GM18867 (cell line): Measurements from ENCODE around the gene POLR3H.

Source experiments
- ATAC-seq: cut with Tn5 transposase; IDR thresholded peaks from one replicate; pipeline ENCODE4 v1.9.1; 2021; ENCODE audit warnings: mild to moderate bottlenecking, moderate library complexity; ENCODE audit not compliant: unreplicated experiment

Gene POLR3H

DNA sequence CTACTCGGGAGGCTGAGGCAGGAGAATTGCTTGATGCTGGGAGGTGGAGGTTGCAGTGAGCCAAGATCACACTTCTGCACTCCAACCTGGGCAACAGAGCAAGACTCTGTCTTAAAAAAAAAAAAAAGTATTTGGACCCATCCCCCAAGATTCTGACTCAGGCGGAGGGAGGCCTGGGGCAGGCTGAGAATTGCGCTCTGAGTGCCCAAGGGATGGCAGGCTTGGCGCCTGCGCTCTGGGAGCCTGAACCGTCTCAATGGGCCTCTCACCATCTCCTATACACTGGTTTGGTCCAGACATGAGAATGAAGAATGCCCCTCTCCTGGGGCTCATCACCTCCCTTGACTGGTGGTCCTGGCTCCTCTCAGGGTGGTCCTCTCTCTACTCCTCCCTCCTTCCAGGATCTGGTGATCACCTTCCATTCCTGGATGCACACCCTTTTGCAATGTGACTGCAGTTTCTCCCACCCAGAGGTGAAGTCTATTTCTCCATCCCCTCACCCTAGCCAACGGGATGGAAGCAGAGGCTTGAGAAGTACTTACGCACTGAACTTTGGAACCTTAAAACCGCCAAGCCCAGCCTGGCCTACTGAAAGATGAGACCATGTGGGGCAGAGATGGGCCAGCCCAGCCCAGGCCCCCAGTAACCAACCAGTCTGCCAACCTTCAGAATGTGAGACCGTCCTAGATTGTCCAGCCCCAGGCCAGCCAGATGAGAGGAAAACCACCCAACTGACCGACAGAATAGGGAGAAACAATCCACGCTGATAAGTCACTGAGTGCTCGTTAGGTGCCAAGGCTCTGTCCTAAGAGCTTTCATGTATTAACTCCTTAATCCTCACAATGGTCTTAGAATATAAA is 4.9 kb downstream of the POLR3H start:
- no peak for ATAC-seq

DNA sequence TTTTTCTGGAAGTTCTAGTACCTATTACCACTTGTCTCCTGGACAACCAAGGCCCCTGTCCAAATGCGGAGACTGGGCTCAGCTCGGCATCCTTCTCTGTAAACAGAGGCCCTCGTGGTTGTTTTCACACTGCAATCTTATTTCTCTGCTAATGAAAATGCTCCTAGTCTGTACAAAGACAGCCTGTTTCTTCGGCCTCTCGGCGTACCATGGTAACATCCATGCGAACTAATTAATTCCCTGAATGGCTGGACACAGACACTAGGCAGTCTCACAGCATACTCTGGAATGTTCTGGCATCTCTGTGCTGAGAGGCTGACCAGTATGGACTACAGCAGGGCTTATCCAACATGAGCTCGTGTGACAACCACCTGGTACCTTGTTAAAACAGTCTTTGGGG is 5.7 kb downstream of the POLR3H start:
- ATAC-seq = no peak

DNA sequence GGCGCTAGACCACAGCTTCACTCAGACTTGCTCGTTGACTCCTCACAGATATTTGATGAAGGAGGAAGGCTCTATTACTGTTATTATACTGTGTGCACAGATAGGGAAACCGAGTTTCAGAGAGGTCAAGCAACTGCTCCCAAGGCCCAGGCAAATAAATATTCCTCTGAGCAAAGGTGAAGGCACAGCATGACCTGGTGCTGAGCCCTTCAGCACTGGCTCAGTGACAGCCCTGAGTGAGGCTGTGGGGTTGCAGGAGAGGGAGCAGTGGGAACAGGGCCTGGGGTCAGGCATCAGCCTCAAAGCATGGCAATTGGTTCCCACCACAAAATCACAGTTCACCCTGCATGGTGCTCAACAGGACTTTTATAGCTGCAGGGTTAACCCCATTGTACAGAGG is 7.1 kb downstream of the POLR3H start:
- no peak for ATAC-seq

DNA sequence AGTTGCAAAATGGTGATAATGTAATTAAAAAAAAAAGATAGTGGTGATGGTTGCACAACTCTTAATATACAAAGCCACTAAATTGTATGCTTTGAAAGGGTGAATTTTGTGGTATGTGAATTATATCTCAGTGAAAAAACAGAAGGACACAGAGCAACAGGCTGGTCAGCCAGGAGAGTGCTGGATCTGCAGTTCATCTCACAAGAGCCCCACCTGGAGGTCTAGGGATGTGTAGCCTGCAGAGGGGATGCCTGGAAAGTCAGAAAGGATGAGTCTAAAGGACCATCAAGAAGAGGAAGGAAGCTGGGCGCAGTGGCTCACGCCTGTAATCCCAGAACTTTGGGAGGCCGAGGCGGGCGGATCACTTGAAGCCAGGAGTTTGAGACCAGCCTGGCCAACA is 9.0 kb downstream of the POLR3H start:
- no peak for ATAC-seq

DNA sequence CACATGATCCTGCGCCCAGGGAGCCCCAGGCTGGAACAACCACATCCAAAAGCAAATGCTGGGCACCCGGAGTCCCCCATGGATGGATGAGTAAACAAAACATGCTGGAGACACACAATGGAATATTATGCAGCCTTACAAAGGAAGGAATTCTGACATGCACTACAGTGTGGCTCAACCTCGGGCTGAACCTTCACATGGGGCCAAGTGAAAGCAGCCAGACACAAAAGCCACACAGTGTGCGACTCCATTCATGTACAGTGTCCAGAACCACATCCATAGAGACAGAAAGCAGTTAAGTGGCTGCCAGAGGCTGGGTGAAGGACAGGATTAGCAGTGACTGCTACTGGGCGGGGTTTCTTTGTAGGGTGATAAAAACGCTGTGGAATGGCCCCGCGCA is 10.1 kb downstream of the POLR3H start:
- no peak for ATAC-seq

DNA sequence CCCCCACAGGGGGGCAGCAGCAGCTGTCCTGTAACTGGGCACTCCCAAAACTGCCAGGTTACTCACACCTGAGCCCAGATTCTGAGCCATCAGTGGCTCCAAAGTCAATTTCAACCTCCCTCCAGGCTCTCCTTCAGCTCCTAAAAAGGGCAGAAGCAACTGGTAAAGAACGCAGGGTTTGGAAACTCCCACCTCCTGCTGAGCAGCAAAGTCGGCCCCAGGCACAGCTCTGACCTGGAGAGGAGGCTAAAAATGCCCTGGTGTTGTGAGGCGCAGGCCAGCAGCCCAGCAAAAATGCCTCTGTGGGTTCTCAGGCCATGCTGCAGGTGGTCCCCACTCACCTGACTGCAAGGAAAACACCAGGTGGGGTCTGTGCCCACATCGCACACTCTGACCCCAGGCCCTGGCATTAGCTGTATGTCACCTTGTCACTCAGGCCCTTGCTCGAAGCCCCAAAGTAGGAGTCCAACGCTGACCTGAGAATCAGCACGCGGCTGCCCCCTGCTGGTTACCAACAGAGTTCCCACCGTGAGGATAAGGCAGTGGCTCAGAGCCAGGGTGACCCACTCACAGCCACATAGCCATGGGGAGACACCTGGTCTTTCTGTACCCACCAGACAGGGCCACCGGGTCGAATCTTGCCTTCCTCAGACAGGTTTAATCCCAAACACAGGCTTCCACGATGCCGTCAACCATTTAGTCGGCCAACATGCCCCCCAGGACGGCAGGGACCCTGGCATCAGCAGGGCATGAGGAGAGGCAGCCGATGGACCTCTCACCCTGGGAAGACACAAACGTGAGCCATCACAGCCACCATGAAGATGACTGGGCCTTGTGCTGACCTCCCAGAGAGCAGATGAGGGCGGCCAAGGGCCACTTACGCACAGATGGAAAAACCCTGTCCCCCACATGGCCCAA is 11.1 kb downstream of the POLR3H start:
- no peak for ATAC-seq

DNA sequence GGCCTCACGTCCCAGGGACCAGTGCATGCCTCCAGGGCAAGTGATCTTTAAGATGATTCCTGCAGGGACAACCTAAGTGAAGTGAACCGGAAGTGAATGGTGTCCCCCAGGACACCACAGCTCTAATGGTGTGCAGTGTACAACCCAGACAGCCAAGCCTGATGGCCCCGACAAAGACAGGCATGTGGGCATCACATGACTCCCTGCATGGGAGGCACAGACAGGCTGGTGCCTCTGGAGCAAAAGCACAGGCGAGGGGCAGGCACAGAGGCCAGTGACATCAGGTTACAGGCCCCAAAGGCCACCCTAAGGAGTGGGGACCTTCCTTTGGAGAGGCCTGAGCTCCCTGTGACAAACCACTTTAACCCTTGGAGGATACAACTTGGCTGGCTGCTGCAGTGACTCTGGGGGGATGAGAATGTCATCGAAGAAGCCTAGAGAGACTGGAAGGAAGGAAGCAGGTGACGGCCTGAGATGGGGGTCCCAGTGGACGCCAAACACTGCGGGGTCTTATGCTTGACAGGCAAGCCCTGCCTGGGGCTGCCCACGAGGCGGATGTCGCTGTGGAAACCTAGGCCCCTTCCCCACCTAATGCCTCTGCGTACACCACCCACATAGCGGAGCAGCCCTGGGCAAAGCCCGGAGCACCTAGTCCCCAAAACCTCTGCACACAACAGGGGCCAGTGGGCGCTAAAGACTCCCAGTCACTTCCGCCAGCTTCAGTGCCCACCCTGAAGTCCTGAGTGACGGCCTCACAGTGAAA is 12.4 kb downstream of the POLR3H start:
- no peak for ATAC-seq

DNA sequence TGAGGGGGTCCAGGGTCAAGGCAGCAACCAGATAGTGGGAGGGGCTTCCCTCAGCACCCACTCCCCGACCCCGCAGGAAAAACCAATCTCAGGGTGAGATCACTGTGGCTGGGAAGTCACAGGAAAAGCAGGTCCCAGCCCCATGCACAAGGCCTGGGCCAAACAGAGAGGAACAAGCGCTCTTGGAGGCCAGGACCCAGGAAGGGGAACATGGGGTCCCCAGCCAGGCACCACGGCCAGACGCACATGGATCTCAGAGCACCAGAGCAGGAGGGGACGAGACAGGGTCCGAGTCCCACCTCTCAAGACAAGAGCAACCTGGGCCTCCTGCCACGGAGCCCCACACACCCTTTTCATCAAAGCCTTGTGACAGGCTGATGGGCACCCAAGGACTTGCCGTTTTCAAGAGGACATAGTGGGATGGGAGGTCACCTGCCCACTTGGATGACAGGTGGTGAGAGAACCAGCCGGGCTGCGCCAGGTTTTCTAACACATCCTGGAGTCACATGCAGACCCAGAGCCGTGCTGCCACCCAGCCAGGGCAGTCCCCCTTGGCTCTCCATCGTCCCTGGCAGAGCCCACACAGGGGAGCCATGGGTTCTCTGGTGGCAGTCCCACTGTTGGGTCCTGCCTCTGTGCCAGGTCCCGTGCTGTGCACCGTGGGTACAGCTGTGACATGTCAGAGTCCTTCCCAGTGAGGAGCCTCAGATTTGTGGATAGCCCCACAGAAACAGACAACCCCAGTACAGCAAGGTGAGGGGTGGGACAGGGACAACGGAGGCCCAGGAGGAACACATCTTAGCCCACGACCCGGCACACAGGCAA is 13.2 kb downstream of the POLR3H start:
- ATAC-seq = no peak

DNA sequence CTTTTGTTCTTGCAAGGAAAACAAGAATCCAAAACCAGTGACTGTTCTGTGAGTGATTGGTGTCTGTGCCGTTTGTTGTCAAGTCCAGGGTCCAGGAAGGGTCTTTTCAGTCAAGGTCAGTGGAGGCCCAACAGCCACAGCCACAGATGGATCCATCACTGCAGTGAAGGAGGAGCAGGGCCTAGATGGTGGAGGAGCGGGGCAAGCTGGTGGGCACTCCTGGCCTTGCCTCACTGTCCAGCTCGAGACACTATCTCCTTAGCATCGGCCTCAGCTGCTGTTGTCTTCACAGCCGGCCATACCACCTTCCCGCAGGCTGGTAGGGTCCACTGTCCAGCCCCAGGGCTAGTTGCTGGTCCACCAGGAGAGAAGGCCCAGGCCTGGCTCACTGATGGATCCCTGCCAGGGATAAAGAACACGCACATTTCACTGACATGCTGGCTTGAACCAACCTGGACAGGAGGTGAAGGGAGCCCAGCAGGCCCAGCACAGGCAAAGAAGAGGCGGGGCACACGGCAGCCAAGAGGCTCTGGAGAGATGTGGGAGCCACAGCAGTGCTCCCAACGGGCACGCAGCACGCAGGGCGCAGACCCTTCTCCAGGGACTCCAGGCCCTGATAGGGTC is 15.2 kb downstream of the POLR3H start:
- no peak for ATAC-seq

DNA sequence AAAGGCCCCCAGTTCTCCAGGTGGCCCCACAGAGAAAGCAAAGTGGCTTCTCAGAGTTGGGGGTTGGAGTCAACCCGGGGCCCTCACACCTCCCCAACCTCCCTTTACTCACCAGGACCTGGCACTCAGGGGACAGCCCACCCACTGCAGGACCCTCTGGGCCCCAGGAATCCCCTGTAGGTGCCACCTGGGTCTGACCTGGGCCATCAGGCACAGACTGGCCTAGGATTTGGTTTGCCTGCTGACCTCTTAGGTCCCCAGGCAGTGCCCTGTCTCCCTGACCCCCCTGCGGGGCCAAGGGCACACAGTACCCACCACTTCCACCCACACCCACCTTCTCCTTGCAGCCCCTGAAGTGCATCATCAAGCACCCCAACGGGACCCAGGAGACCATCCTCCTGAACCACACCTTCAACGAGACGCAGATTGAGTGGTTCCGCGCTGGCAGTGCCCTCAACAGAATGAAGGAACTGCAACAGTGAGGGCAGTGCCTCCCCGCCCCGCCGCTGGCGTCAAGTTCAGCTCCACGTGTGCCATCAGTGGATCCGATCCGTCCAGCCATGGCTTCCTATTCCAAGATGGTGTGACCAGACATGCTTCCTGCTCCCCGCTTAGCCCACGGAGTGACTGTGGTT is 16.0 kb downstream of the POLR3H start:
- ATAC-seq = no peak

DNA sequence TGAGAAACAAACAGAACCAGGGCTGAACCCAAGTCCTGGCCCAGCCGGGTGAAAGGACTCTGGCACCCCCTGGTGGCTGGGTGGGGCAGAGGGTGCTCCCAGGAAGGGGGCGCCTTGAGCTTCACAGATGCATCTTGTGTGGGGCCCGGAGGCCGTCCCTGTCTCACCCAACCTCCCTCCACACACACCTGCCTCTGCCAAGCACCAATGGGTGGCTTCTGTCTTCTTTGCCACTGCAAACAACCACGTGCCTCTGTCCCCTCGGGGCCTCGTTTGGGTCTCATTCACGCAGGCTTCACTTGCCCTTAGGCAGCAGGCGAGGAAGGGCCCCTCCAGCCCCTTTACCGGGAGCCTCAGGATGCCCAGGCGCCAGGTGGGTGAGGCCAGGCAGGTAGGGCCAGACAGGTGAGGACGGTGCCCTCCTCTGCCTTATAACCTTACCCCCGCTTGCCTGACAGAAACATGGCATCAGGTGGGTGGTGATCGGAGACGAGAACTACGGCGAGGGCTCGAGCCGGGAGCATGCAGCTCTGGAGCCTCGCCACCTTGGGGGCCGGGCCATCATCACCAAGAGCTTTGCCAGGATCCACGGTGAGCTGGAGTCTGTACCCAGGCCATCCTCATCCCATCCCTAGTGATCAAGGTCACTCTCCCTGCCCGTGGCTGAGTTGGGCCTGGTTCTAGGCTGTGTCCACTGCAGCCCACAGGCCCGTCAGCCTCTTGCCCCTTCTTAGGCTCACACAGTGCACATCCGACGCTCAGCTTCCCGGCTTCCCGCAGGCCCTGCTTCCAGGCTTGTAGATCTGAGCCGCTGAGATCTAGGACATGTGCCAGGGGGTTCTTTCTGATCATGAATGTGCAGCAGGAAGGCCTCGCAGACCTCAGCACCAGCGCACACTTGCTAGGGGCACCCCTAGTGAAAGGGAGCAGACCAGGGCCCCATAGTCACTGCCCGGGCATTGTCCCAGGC is 17.2 kb downstream of the POLR3H start:
- ATAC-seq = no peak

DNA sequence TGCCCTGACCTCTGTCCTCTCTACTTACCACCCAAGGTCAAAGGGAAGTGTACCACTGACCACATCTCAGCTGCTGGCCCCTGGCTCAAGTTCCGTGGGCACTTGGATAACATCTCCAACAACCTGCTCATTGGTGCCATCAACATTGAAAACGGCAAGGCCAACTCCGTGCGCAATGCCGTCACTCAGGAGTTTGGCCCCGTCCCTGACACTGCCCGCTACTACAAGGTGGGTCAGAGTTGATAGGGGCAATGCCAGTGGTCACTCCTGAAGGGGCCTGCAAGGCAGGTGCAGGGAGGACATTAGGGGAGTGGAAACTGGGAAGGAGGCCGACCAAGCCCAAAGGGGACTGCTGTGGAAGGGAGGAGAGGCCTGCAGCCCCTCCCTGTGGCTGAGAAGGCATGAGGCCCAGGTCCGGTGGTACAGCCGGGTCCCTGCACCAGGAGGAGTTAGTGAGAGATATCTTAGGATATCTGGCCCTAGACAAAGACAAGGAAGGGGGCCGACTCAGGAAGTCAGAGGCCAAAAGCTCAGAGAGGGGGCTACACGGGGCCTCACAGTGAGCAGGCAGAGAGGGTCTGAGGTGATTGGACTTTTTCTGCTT is 17.9 kb downstream of the POLR3H start:
- no peak for ATAC-seq

DNA sequence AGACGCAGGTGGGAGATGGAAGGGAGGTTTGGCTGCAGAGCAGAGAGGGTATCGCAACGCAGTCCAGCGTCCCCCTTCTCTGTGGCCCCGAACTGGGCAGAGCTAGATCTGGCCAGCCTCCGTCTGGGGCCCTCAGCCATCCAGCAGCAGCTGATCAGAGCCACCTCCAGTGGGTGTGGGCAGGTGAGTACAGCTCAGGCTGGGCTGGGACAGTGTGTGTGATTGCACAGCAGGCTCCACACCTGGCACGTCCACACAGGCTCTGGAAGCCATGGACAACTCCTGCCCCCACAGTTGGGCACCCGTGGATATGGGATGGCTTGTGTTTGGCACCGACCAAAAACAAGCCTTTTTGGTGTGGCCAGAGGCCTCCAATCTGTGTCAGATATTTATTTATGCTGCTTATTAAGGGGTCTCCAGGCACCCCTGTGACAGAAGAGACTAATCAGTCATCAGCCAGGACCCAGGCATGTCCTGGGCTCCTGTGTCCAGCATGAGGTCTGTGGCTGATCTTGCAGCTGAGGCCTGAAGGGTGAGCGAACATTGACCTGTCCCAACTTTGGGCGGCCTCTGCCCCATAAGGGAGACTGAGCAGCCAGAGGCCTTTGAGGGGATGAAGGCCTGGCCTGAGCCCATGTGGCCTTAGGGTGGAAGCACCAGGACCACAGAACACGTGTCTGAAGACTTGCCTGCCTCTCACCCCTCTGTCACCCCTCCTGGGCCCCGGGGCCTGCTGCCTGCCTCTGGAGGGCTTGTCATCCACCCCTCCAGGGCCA is 18.6 kb downstream of the POLR3H start:
- no peak for ATAC-seq

DNA sequence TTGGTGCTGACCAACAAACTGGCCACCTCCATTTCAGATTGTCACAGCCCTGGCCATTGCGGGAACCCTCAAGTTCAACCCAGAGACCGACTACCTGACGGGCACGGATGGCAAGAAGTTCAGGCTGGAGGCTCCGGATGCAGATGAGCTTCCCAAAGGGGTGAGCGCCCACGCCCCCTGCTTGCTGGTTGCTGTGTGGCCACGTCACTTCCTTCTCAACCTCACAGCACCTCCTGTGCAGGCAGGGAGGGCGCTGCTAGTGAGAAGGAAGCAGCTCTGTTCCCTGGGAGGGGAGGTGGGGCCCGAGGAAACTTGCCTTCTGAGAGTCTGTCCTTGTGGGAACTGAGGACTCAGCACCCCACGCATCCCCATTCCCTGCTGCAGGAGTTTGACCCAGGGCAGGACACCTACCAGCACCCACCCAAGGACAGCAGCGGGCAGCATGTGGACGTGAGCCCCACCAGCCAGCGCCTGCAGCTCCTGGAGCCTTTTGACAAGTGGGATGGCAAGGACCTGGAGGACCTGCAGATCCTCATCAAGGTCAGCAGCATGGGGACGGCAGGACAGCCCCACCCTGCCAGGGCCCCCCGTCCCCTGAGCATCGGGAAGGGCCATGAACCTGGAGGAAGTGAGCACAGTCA is 19.3 kb downstream of the POLR3H start:
- ATAC-seq = no peak

DNA sequence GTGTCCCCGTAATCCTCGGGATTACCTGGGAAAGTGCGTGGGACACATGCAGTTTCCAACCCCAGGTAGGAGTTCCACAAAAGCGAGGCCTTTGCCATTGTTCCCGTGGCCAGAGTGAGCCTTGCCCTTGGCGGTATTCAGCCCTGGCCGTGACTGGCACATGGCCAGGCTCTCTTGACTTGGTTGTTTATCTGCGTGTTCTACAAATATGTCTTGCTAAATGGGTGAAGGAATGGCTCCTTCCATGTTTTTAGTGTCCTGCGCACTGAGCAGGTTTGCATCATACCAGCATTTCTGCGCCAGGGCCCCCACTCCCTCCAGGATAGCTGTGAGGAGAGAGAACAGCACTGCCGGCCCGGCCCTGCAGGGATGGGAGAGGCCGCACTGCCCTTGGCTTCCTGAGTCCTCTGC is 20.0 kb downstream of the POLR3H start:
- ATAC-seq = no peak

DNA sequence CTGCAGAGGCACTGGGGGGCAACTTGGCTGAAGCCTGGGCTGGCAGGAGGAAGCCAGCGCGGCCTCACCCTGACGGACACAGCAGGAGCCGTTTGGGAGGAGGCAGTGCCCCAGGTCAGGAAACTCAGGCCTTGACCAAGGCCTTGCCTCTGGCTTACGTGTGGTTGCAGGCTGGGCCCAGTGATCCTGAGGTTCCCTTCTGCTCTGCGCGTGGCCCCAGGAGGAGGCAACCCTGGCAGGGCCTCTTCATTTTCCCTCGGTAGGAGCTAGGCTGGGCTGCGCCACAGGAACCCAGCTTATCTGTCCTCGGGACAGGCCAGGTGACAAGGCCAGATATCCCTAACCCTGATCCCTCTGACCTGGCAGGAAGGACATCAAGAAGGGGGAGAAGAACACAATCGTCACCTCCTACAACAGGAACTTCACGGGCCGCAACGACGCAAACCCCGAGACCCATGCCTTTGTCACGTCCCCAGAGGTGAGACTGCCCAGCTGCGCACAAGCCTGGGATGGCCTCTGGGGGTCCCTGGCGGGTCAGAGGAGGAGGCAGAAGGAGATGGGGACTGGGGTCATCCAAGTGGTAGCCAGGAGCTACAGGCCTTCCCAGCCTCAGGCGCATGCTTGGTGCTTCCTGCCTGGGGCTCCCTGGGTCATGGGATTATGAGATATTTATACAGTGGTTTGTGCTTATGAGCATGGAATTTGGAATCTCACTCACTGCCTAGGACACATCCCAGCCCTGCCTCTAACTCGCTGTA is 20.6 kb downstream of the POLR3H start:
- no peak for ATAC-seq
